ENCODE data around the gene EXT2. TPM values are rescaled to one million over a fixed set of nuclear protein-coding genes. Genes with fewer than 3 reads are reported as not detected.

The EXT2 gene
- total RNA-seq, 1 donor from 2014 or later = 24.5 TPM

DNA sequence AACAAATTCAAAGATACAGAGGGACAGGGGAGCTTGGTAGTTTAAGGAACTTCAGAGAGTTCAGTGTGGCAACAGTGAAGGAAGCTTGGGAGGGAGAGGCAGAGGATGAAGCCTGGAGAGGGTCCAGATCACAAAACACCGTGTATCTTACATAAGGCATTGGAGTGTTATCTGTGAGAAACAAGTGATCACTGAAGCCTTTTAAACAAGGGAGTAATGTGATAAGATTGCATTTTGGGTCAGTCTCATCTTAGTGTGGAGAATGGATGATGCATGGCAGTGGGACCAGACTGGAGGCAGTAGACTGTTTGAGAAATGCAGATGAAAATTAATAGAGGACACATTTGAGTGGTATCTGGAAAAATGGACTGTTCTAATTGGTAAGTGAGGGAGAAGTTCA is 79.4 kb downstream of the EXT2 start:
- TF ChIP-seq, protein P1, sequence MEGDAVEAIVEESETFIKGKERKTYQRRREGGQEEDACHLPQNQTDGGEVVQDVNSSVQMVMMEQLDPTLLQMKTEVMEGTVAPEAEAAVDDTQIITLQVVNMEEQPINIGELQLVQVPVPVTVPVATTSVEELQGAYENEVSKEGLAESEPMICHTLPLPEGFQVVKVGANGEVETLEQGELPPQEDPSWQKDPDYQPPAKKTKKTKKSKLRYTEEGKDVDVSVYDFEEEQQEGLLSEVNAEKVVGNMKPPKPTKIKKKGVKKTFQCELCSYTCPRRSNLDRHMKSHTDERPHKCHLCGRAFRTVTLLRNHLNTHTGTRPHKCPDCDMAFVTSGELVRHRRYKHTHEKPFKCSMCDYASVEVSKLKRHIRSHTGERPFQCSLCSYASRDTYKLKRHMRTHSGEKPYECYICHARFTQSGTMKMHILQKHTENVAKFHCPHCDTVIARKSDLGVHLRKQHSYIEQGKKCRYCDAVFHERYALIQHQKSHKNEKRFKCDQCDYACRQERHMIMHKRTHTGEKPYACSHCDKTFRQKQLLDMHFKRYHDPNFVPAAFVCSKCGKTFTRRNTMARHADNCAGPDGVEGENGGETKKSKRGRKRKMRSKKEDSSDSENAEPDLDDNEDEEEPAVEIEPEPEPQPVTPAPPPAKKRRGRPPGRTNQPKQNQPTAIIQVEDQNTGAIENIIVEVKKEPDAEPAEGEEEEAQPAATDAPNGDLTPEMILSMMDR (IDR thresholded peaks at IDR 0.05; ENCODE audit: borderline replicate concordance) = no peak
- H3K4me1 ChIP-seq = peaks cover 12% of the 10 kb centered on the region
- H3K36me3 ChIP-seq = peaks cover 15% of the 10 kb centered on the region
- DNase-seq = no peak
- H3K27ac ChIP-seq (replicated peaks) = no peak overlapping the region
- intact Hi-C loops (cut with micrococcal nuclease) = no loop called here
- no peaks in the 10 kb centered on the region for H3K9me3 ChIP-seq (replicated peaks)
- no peak overlapping the region for H3K4me3 ChIP-seq
- no peaks in the 10 kb centered on the region for H3K27me3 ChIP-seq (ENCODE audit: low read depth)

DNA sequence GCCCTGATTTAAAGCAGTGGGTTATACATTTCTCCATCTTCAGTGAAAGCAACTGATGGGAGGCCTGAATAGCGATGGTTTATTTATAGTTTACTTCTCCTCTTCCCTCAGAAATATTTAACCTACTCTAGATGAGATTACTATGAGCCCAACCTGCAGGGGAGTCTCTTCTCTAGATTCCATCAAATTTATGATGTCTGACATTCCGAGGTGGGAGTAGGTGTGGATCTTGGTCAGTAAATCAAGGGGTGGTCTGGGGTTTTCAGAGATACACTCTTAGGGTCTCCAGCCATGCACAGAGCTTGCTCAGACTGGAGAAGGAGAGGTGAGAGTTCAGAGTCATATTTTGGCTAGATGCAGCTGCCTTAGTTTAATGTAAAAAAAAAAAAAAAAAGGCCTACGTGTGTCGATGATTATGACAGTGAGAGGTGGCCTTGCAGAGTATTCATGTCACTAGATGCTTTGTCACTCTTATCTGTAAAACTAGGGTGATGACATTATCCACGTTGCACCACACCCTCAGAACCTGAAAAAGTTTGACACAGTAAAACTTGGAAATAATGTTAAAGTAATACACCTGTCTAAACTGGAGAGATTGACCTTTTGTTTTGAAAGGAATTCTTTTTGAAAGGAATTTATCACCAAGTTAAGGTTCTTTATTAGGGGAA is 81.2 kb downstream of the EXT2 start:
- intact Hi-C loops (cut with micrococcal nuclease) = no loop called here
- Histone ChIP-seq H3K9me3 (replicated peaks) (no peaks in the 10 kb centered on the region), H3K36me3 (peaks cover 10% of the 10 kb centered on the region), H3K4me1 (peaks cover 12% of the 10 kb centered on the region), H3K27me3 (ENCODE audit: low read depth) (no peaks in the 10 kb centered on the region), H3K27ac (replicated peaks) (no peak overlapping the region), H3K4me3 (no peak overlapping the region)
- DNase-seq = no peak
- TF ChIP-seq, protein P1 (IDR thresholded peaks at IDR 0.05; ENCODE audit: borderline replicate concordance) = no peak

DNA sequence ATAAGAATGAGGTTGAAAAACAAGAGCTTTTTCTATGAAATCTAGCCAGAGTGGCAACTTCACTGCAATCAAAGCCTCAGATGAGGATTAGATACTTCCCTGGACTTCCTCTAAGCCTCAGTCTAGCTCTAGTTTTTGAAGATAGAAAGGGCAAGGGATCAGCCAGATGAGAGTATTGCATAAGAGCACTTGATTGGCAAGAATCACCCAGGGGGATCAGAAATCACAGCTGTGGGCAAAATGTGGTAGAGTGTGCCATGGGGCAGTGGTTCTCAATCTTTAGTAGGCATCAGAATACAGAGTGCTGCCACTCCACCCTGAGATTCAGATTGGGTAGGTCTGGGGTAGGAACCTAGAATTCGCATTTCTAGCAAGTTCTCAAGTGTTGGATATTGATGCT is 82.4 kb downstream of the EXT2 start:
- TF ChIP-seq, protein P1 (IDR thresholded peaks at IDR 0.05; ENCODE audit: borderline replicate concordance) = no peak
- intact Hi-C loops (cut with micrococcal nuclease) = no loop called here
- H3K9me3 ChIP-seq (replicated peaks) = no peaks in the 10 kb centered on the region
- H3K27ac ChIP-seq (replicated peaks) = no peak overlapping the region
- no peaks in the 10 kb centered on the region for H3K36me3 ChIP-seq
- H3K4me3 ChIP-seq = no peak overlapping the region
- no peak for DNase-seq
- no peaks in the 10 kb centered on the region for H3K27me3 ChIP-seq (ENCODE audit: low read depth)
- H3K4me1 ChIP-seq = peaks cover 12% of the 10 kb centered on the region

DNA sequence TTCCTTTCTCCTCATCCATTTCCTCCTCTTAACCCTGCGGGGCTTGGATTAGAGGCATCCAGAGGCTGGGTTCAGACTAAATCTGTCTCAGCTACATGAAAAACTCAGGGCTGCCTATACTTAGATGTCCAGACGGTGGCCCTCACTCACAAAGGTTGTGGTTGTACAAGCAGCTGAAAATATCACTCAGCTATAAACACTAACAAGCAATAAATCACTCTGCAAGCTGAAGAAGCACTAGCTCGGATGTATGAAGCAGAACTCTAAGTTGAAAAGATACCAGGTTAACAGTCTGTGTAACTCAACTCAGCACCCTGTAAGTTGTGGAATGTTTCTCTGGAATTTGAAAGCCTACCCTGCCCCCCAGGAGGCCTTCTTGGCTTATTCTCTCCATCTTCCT is 82.9 kb downstream of the EXT2 start:
- Histone ChIP-seq H3K27ac (replicated peaks) (no peak overlapping the region), H3K36me3 (no peaks in the 10 kb centered on the region), H3K4me1 (peaks cover 12% of the 10 kb centered on the region), H3K4me3 (no peak overlapping the region), H3K9me3 (replicated peaks) (no peaks in the 10 kb centered on the region), H3K27me3 (ENCODE audit: low read depth) (no peaks in the 10 kb centered on the region)
- intact Hi-C loops (cut with micrococcal nuclease) = no loop called here
- TF ChIP-seq, protein P1 (IDR thresholded peaks at IDR 0.05; ENCODE audit: borderline replicate concordance) = peak; percentile 35
- no peak for DNase-seq

DNA sequence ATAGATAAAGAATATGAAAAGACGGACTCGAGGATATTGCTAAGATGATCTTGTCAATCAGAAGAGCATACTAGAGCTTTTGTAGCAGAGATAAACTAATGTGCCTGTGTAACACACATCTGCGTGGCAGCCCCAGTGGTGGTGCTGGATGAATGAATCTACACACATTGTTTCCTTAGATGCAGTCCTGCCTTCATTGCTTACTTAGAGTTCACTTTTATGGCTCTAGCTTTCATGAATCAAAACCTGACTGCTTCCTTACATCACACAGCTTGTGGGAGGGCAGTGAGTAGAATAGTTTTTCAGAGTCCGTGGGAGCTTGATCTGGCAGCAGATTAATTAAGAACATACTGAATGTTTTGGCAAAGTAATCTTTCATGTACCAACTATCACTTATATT is 83.7 kb downstream of the EXT2 start:
- H3K4me3 ChIP-seq = no peak overlapping the region
- TF ChIP-seq, protein P1 (IDR thresholded peaks at IDR 0.05; ENCODE audit: borderline replicate concordance) = no peak
- intact Hi-C loops (cut with micrococcal nuclease) = no loop called here

More for the DNA sequence above, 83.7 kb downstream of the EXT2 start:
- Histone ChIP-seq H3K4me1 (peaks cover 12% of the 10 kb centered on the region), H3K9me3 (replicated peaks) (no peaks in the 10 kb centered on the region), H3K27ac (replicated peaks) (no peak overlapping the region), H3K36me3 (no peaks in the 10 kb centered on the region), H3K27me3 (ENCODE audit: low read depth) (no peaks in the 10 kb centered on the region)
- DNase-seq = no peak
